GM21515 (cell line): ENCODE measurements around the gene RHOB.
"Not testable (repeated sequence)": the region's sequence is repeated elsewhere in the genome, so short reads cannot be mapped to it uniquely, and the experiment has no call there.

Source experiments
- ATAC-seq: cut with Tn5 transposase; IDR thresholded peaks from one replicate; pipeline ENCODE4 v1.9.1; 2021; ENCODE audit not compliant: unreplicated experiment

RHOB gene

GRCh38 chr2:20488782-20489181, 41.9 kb downstream of the RHOB start:
- ATAC-seq = no peak

GRCh38 chr2:20490300-20491181, 43.7 kb downstream of the RHOB start:
- no peak for ATAC-seq

- no peak for ATAC-seq
Measured at GRCh38 chr2:20491739-20492531, 45.1 kb downstream of the RHOB start.

GRCh38 chr2:20493095-20493494, 46.2 kb downstream of the RHOB start:
- not testable (repeated sequence) for ATAC-seq

- ATAC-seq = no peak
Measured at GRCh38 chr2:20494241-20494640, 47.4 kb downstream of the RHOB start.

GRCh38 chr2:20496076-20496872, 49.4 kb downstream of the RHOB start:
- ATAC-seq = no peak

- no peak for ATAC-seq
Measured at GRCh38 chr2:20496942-20497341, 50.1 kb downstream of the RHOB start.
